ENCODE results near the gene ARHGEF3. TPM values are rescaled to one million over a fixed set of nuclear protein-coding genes. Genes with fewer than 3 reads are reported as not detected.

ARHGEF3 gene
- total RNA-seq, 4 donors from 2014 or later: 15.9 to 79.4 (median 44.8) TPM

- no peak for DNase-seq
- no peaks in the 10 kb centered on the region for H3K27me3 ChIP-seq
- H3K36me3 ChIP-seq: no peaks in the 10 kb centered on the region
- peak overlapping the region; percentile 39 to 66 for H3K27ac ChIP-seq
- TF ChIP-seq CTCF (IDR thresholded peaks at IDR 0.05) (no peak), POLR2A (IDR thresholded peaks at IDR 0.05) (no peak)
- intact Hi-C loops (cut with DNase I; ENCODE audit: low total_unique reads): no loop called here
- H3K4me3 ChIP-seq: no peak overlapping the region
- peaks cover 0 to 9% of the 10 kb centered on the region in 2 donors for H3K4me1 ChIP-seq
- no peaks in the 10 kb centered on the region for H3K9me3 ChIP-seq
Measured at GRCh38 chr3:56789076-56789475, 12.7 kb downstream of the ARHGEF3 start.

- H3K9me3 ChIP-seq: no peaks in the 10 kb centered on the region
- intact Hi-C loops (cut with DNase I; ENCODE audit: low total_unique reads): no loop called here
- peak overlapping the region; percentile 39 to 66 for H3K27ac ChIP-seq
- TF ChIP-seq POLR2A (IDR thresholded peaks at IDR 0.05): no peak
- no peak for TF ChIP-seq CTCF (IDR thresholded peaks at IDR 0.05)
- H3K27me3 ChIP-seq: no peaks in the 10 kb centered on the region
- peaks cover 0 to 9% of the 10 kb centered on the region in 2 donors for H3K4me1 ChIP-seq
- DNase-seq: no peak
- H3K36me3 ChIP-seq: no peaks in the 10 kb centered on the region
- H3K4me3 ChIP-seq: no peak overlapping the region
Measured at GRCh38 chr3:56788521-56788920, 13.2 kb downstream of the ARHGEF3 start.

GRCh38 chr3:56787784-56788256 is 13.9 kb downstream of the ARHGEF3 start:
- peak overlapping the region; percentile 39 to 66 for H3K27ac ChIP-seq
- H3K4me3 ChIP-seq: no peak overlapping the region

GRCh38 chr3:56787258-56787775 is 14.4 kb downstream of the ARHGEF3 start:
- Histone ChIP-seq H3K9me3 (no peaks in the 10 kb centered on the region), H3K27ac (peak overlapping the region; percentile 39 to 66), H3K27me3 (no peaks in the 10 kb centered on the region), H3K36me3 (no peaks in the 10 kb centered on the region), H3K4me1 (peaks cover 0 to 9% of the 10 kb centered on the region in 2 donors), H3K4me3 (no peak overlapping the region)
- no peak for DNase-seq
- intact Hi-C loops (cut with DNase I; ENCODE audit: low total_unique reads): no loop called here
- TF ChIP-seq CTCF (IDR thresholded peaks at IDR 0.05) (no peak), POLR2A (IDR thresholded peaks at IDR 0.05) (no peak)

More at GRCh38 chr3:56787784-56788256, 13.9 kb downstream of the ARHGEF3 start:
- Histone ChIP-seq H3K4me1 (peaks cover 0 to 9% of the 10 kb centered on the region in 2 donors), H3K36me3 (no peaks in the 10 kb centered on the region), H3K27me3 (no peaks in the 10 kb centered on the region), H3K9me3 (no peaks in the 10 kb centered on the region)
- intact Hi-C loops (cut with DNase I; ENCODE audit: low total_unique reads): no loop called here
- no peak for TF ChIP-seq CTCF (IDR thresholded peaks at IDR 0.05)
- no peak for TF ChIP-seq POLR2A (IDR thresholded peaks at IDR 0.05)
- no peak for DNase-seq

- Histone ChIP-seq H3K27me3 (no peaks in the 10 kb centered on the region), H3K4me3 (no peak overlapping the region), H3K36me3 (no peaks in the 10 kb centered on the region), H3K4me1 (peaks cover 0 to 9% of the 10 kb centered on the region in 2 donors), H3K9me3 (no peaks in the 10 kb centered on the region), H3K27ac (peak overlapping the region; percentile 67 to 79)
- intact Hi-C loops (cut with DNase I; ENCODE audit: low total_unique reads): no loop called here
- TF ChIP-seq POLR2A (IDR thresholded peaks at IDR 0.05): no peak
- TF ChIP-seq CTCF (IDR thresholded peaks at IDR 0.05): no peak
- no peak for DNase-seq
Measured at GRCh38 chr3:56785499-56785898, 16.2 kb downstream of the ARHGEF3 start.

Measured in uterus (tissue), 4 donors.